Stimulated activated naive B cell treated with anti-CD40 and anti-IgM and Interleukin-4, amounts not matched to agents 10 μg/mL and 1 μg/mL and 100 μg/mL, for 72 hours (primary cell): Measurements from ENCODE around the gene AJUBA.
"Not testable (repeated sequence)": the region's sequence is repeated elsewhere in the genome, so short reads cannot be mapped to it uniquely, and the experiment has no call there.

ENCODE experiments used
- ATAC-seq, 2 donors: fragments of 150-1000 bp; cut with Tn5 transposase; replicated peaks; 2 replicates each; pipeline ENCODE4 v1.10.0; 2021; ENCODE audit warnings: moderate library complexity in 1 of 2
- DNase-seq: peaks from one replicate; pipeline ENCODE4 v3.0.0; 2021
- H3K27ac Mint-ChIP-seq: one replicate; pipeline ENCODE4 v1.8.0; 2022; ENCODE audit warnings: mild to moderate bottlenecking, mixed read lengths
- H3K27me3 Mint-ChIP-seq, 2 donors: one replicate each; pipeline ENCODE4 v1.8.0; 2022; ENCODE audit warnings: mixed read lengths in 2 of 2
- H3K36me3 Mint-ChIP-seq, 2 donors: one replicate each; pipeline ENCODE4 v1.8.0; 2022; ENCODE audit warnings: mixed read lengths in 2 of 2, mild to moderate bottlenecking in 1 of 2
- H3K4me1 Mint-ChIP-seq, 2 donors: one replicate each; pipeline ENCODE4 v1.8.0; 2022; ENCODE audit warnings: mixed read lengths in 2 of 2, mild to moderate bottlenecking in 1 of 2
- H3K4me3 Mint-ChIP-seq, 2 donors: one replicate each; pipeline ENCODE4 v1.8.0; 2022; ENCODE audit warnings: mild to moderate bottlenecking in 2 of 2, mixed read lengths in 2 of 2, moderate library complexity in 1 of 2
- H3K9me3 Mint-ChIP-seq, 2 donors: one replicate each; pipeline ENCODE4 v1.8.0; 2022; ENCODE audit warnings: mixed read lengths in 2 of 2, mild to moderate bottlenecking in 1 of 2

AJUBA gene

DNA sequence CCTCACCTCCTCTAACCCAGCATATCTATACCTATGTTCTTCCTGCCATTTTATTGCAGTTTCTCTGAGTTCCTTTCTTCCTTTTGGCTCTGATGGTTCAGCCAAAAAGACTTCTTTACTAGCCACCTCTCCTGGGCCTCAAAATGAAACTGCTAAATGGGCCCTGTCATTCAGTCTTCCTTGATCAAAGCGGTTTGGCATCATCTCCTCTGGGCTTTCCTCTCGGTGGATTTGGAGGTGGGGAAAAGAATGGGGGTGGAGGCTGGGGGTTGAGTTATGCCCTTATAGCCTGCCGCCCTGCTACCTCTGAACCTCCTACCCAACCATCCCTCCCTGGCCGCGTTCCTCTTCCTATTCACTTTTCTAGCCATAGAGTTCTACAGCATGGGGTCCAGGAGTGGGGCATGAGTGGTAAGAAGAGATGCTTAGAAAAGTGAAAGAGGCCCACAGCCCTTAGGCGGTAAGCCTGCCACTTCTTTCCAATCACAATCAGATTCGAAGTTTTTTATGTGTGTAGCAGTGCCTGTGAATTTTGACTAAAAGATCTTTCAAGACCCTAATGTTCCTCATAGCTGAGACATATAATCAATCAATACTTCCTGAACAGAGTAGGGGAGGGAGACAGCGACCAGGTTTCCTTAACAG is 2.5 kb downstream of the AJUBA start:
- DNase-seq: no peak
- H3K9me3 Mint-ChIP-seq: no peaks in the 10 kb centered on the region

DNA sequence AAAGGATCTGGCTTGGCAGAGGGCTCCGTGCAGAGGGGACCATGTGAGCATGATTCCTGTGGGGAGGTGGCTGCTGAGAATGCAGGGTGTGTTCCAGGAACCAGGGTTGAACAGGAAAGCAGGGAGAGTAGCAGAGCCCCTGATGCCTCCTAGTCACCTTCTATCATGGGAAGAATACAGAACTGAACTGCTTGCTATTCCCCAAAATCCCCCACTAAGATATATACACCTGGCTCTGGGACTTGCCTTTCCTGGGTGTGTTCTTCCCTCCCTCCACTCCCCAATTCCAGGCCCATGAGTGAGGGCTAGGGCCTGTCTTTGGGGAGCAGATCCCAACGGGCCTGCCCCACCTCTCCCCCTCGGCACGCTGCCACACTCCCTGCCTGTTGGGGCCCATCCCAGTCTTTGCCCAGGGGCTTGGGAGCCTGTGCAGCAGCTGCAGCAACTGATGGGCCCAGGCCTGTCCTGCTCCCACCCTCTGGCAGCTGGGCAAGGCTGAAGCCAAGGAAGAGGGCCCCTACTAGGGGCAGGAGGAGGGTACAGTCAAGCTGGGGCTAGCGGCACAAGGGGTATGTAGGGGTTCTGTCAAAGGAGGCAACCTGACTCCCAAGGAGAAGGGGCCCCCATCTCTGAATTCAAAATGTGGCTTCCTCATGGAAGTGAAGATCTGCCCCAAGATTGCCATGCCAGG is 3.2 kb downstream of the AJUBA start:
- Mint-ChIP-seq H3K4me1 (peaks cover 0 to 5% of the 10 kb centered on the region in 2 donors), H3K27me3 (peaks cover 15 to 18% of the 10 kb centered on the region in 2 donors), H3K27ac (no peak overlapping the region), H3K9me3 (no peaks in the 10 kb centered on the region), H3K4me3 (no peak overlapping the region), H3K36me3 (no peaks in the 10 kb centered on the region)
- no peak for DNase-seq
- ATAC-seq: no peak

More for the DNA sequence above, 2.5 kb downstream of the AJUBA start:
- no peak overlapping the region for H3K27ac Mint-ChIP-seq
- H3K4me3 Mint-ChIP-seq: no peak overlapping the region
- H3K27me3 Mint-ChIP-seq: peaks cover 15 to 18% of the 10 kb centered on the region in 2 donors
- ATAC-seq: no peak
- H3K4me1 Mint-ChIP-seq: peaks cover 0 to 5% of the 10 kb centered on the region in 2 donors
- H3K36me3 Mint-ChIP-seq: no peaks in the 10 kb centered on the region

DNA sequence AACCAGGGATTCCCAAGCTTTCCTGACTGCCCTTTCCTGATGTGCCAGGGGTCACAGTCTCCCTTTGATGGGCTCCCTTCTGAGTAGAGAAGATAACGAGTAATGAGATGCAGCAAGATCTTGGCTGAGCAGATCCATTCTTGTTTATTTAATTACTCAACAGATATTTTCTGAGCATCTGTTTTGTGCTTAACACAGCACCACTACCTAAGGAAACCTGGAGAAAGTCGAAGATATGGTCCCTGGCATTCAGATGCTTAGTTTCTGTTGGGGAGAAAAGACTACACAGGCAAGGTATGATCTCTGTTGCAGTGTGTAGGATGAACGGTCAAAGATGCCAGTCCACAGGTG is 3.9 kb downstream of the AJUBA start:
- Mint-ChIP-seq H3K9me3 (no peaks in the 10 kb centered on the region), H3K36me3 (no peaks in the 10 kb centered on the region), H3K4me3 (no peak overlapping the region), H3K27me3 (peaks cover 15 to 18% of the 10 kb centered on the region in 2 donors), H3K4me1 (peaks cover 0 to 9% of the 10 kb centered on the region in 2 donors), H3K27ac (no peak overlapping the region)
- ATAC-seq: no peak
- DNase-seq: no peak

DNA sequence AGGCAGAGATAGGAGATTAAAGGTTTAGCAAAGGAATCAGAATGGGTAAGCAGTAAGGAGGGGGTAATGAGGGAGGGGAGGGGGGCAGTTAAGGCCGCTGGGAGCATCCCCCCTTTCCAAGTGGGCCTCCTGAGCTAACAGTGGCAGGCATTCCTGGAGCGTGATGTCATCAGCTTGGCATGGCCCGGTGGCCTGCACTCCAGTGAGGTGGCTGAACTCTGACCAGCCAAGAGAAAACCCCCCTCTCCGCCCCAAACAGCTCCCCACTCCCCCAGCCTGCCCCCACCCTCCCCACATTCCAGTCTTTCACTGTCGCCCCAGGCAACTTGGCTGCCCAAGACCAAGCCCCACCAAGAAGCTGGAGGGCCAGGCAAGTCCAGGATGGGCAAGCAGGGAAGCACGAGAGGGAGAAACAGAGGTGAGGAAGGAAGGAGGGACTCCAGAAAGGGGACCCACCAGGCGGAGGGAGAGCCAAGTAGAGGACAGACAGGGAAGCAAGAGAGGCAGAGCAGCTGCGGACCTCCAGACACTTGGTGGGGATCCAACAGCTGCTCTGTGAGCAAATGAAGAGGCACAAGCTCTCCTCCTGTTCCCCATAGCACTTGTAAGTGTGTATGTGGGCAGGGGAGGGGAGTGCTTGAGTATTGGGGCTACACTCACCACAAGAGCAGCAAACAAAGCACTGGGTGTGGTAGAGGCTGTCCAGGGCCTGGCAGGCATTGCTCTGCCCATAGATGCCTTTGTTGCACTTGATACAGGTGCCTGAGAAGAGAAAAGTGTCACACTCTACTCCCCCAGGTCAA is 4.5 kb downstream of the AJUBA start:
- DNase-seq: no peak
- Mint-ChIP-seq H3K27me3 (peaks cover 15 to 18% of the 10 kb centered on the region in 2 donors), H3K9me3 (no peaks in the 10 kb centered on the region), H3K36me3 (no peaks in the 10 kb centered on the region), H3K27ac (no peak overlapping the region), H3K4me3 (no peak overlapping the region), H3K4me1 (peaks cover 0 to 9% of the 10 kb centered on the region in 2 donors)
- no peak for ATAC-seq

DNA sequence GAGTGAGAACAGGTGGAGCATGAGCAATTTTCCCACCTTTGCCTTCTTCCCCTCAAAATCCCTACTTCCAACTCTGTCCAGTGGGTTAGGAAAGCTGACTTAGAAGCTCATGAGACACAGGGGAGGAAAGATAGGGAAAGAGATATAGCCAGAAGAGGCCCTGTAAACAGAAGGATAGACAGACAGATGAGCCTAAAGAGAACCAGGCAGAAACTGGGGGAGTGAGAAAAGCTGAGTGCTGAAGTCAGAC is 5.0 kb downstream of the AJUBA start:
- Mint-ChIP-seq H3K36me3 (no peaks in the 10 kb centered on the region), H3K4me3 (no peak overlapping the region), H3K27me3 (peaks cover 15 to 18% of the 10 kb centered on the region in 2 donors), H3K27ac (no peak overlapping the region), H3K9me3 (no peaks in the 10 kb centered on the region), H3K4me1 (peaks cover 0 to 9% of the 10 kb centered on the region in 2 donors)
- ATAC-seq (no peak), DNase-seq (no peak)

DNA sequence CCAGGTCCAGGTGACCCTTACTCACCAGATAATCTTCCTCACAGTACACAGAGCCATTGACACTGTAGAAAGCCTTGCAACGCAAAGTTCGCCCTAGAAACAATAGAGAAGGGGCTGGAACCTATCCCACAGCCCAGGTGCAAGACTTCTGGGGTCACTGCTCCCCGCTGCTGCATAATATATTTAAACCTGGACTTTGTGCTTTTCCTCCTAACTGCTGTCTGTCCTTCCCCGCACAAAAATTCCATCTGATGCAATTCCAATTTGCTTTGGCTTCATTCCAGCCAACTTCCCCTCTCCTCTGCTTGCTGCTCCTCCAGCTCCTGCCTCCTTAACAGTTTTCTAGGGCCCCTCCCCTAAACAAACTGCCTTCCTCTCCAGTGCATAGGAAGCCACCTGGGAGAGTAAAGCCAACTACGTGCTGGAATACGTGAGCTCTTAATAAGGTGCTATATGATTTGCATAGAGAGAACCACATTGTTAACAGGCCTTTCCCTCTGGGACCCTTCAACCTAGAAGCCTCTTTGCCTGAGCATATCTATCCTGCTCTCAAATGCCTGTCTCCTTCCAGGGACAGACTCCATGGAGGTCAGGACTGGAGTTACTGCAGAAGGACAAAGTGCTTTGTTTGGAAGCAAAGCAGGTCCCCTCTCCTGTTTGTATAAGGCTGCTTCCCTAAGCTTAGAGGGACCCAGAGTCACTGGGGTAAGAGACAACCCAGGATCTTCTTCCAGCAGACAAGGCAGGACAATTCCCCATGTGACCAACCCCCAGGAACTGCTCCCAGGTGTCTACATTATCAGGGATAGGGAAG is 5.5 kb downstream of the AJUBA start:
- Mint-ChIP-seq H3K27me3 (peaks cover 15 to 18% of the 10 kb centered on the region in 2 donors), H3K36me3 (no peaks in the 10 kb centered on the region), H3K4me3 (no peak overlapping the region), H3K9me3 (no peaks in the 10 kb centered on the region), H3K27ac (no peak overlapping the region), H3K4me1 (peaks cover 0 to 9% of the 10 kb centered on the region in 2 donors)
- no peak for ATAC-seq
- no peak for DNase-seq

DNA sequence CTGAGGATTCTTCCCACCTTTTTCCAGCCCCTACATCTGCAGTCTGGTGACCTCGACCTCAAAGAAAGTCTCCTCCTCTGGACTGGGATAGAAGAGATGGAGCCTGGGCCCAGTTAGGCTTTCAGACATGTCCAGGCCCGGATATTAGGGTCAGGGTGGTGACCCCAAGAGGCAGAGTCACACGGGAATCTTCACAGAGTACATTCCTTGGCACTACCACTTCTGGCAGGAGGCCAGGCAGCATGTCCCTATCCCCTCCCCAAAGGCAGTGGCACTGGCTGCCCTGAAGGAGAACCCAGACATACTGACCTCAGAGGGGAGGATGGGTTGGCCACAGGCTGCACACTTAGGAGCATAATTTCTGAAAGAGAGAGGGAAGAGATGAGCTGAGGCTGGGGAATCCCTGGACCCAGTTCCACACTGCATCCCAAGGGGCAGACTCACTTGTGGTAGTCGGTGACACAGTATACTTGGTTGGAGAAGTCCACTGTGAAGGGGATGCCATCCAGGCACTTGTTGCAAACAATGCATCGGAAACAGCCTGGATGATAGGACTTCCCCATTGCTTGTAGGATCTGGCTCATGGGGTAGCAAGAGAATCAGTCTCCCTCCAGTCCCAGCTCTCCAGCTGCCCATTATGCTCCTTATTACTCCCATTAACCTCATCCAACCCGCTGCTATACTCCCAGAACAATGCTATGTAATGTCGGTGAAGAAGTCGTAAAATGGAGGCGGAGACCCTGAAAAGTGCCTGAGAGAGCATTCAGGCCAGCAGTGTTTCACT is 7.6 kb downstream of the AJUBA start:
- H3K9me3 Mint-ChIP-seq: no peaks in the 10 kb centered on the region
- H3K36me3 Mint-ChIP-seq: no peaks in the 10 kb centered on the region
- no peak overlapping the region for H3K4me3 Mint-ChIP-seq
- DNase-seq (no peak), ATAC-seq (no peak)
- H3K27ac Mint-ChIP-seq: no peak overlapping the region
- H3K27me3 Mint-ChIP-seq: peaks cover 14 to 15% of the 10 kb centered on the region in 2 donors
- peaks cover 0 to 5% of the 10 kb centered on the region in 2 donors for H3K4me1 Mint-ChIP-seq

DNA sequence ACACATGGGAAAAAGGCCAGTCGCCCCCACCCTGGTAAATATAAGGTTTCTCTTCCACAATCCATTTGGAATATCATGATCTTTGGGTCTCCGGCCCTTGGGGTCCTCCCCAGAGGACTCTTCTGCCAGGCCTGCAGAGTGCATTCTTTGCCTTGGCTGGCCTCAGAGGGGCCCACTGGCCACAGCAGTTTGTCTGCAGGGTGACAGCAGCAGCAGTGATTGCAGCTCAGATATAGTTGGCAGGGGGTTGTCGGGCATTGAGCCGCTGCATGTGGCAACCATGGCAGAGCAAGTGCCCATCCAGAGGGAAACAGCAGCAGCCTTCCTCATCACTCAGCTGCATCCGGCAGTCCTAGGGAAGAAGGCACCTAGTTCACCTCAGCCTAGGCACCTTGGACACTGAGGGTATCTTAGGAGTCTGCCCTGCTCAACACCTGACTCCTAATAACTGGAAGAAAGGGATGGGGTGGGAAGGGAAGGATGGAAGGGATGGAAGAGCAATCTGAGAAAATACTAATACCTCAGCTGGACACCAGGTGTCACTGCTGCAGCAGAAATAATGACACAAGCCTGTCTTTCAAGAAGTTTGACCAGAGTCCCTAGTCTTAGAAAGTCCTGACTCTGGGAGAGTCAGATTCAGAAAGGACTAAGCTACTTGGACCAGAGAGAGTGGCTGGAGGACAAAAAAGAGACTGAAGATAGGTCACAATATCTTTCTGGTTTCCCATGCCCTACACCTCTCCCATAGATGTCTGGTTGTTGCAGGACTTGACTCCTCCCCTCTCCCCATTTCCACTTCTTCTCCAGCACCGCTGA is 8.9 kb downstream of the AJUBA start:
- no peak overlapping the region for H3K27ac Mint-ChIP-seq
- H3K27me3 Mint-ChIP-seq: peaks cover 13 to 15% of the 10 kb centered on the region in 2 donors
- DNase-seq (no peak), ATAC-seq (peak; percentile 57 to 62)
- H3K36me3 Mint-ChIP-seq: no peaks in the 10 kb centered on the region
- no peaks in the 10 kb centered on the region for H3K9me3 Mint-ChIP-seq
- peaks cover 0 to 5% of the 10 kb centered on the region in 2 donors for H3K4me1 Mint-ChIP-seq
- H3K4me3 Mint-ChIP-seq: no peak overlapping the region

DNA sequence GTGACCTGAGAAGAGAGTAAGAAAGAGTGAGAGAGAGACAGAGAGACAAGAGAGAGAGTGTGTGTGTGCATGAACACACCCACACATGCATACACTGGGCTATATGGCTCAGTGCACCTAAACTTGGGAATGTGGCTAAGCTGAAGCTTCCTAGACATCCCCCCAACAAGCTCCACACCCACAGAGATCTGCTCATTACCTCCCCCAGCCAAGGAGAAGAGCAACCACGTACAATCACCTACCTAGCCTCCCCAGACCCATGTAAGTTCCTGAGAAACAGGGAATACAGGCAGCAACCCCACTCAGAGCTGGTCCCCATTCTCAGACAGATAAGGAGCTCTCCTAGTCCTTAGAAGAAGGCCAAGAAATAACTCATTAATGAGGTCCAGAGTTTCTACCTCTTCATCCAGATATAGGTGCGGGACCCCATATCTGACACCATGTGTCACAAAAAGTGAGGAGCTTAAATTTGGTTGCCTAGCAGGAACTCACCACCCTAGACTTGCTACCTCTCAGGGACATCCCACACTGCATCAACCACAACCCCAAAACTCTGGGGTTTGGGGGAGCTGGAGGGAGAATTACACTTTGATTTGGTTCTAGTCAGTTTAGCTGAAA is 9.9 kb downstream of the AJUBA start:
- ATAC-seq: no peak
- DNase-seq: no peak
- no peak overlapping the region for H3K27ac Mint-ChIP-seq

DNA sequence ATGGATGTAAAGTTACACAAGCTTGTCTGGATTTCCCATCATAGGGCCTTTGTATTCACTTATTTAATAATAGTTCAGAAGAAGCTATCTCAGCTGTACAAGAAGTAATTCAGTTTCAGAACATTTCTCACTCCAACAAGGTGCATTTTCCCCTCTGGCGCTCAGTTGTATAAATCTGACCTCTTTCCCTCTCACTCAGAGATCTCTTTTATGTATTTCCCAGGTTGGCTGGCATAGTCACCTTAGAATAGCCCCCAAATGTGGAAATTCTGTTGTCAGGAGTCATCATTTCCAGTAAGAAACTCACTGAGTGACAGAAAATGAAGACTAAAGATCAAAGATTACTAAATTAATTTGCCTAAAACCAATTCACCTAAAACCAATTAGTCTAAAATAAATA is 11.2 kb downstream of the AJUBA start:
- Mint-ChIP-seq H3K4me3 (no peak overlapping the region), H3K4me1 (peaks cover 0 to 3% of the 10 kb centered on the region in 2 donors), H3K27me3 (no peaks in the 10 kb centered on the region), H3K36me3 (no peaks in the 10 kb centered on the region), H3K27ac (no peak overlapping the region), H3K9me3 (no peaks in the 10 kb centered on the region)
- ATAC-seq (no peak), DNase-seq (no peak)

More for the DNA sequence above, 9.9 kb downstream of the AJUBA start:
- Mint-ChIP-seq H3K27me3 (peaks cover 6 to 7% of the 10 kb centered on the region in 2 donors), H3K4me3 (no peak overlapping the region), H3K4me1 (peaks cover 0 to 5% of the 10 kb centered on the region in 2 donors), H3K36me3 (no peaks in the 10 kb centered on the region), H3K9me3 (no peaks in the 10 kb centered on the region)

DNA sequence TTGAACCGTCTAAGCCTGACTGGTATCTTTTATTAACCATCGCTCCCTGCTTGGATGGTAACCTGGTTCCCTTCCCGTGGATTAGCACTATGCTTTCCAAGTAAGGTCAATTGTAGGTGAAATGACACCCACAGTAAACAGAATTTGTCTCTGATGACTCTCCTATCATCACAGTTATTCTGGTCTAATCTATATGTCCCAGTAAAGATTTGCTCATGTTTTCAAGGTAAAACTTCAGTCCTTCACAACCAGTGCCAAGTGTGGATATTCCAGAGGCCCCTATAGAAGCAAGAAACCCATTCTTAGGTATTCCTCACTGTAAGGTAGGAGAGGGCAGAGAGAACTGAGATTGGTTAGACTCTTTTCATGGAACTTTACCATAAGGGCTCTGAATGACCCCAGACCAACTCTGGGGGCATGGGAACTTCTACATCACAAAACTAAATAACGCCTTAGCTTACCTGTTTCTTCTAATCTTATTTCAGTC is 15.5 kb downstream of the AJUBA start:
- no peaks in the 10 kb centered on the region for H3K9me3 Mint-ChIP-seq
- ATAC-seq (no peak), DNase-seq (no peak)
- H3K27ac Mint-ChIP-seq: no peak overlapping the region
- no peak overlapping the region for H3K4me3 Mint-ChIP-seq
- no peaks in the 10 kb centered on the region for H3K36me3 Mint-ChIP-seq
- H3K27me3 Mint-ChIP-seq: no peaks in the 10 kb centered on the region
- no peaks in the 10 kb centered on the region for H3K4me1 Mint-ChIP-seq

DNA sequence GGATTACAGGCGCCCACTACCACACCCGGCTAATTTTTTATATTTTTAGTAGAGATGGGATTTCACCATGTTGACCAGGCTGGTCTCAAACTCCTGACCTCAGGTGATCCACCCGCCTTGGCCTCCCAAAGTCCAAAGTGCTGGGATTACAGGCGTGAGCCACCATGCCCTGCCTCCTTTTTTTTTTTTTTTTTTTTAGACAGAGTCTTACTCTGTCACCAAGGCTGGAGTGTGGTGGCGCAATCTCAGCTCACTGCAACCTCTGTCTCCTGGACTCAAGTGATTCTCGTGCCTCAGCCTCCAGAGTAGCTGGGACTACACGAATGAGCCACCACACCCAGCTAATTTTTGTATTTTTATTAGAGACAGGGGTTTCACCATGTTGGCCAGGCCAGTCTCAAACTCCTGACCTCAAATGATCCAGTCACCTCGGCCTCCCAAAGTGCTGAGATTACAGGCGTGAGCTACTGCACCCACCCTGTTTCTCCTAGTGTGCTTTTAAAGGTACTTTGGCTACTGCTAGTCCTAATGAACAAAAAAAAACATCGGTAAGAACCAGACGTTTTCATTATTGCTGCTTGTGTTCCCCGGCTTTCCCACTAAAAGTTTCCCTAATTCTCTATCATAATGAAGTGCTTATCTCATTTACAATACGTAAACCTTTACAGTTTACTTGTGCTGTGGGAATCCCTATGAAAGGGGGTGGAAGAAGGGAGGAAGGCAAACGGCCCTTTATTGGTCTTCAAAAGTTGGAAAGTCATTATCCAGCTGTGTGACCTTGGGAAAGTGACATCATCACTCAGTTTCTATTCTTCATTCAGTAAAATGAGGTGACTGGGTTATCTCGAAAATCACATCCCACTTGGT is 16.2 kb downstream of the AJUBA start:
- not testable (repeated sequence) for H3K4me1 Mint-ChIP-seq, DNase-seq, ATAC-seq, H3K4me3 Mint-ChIP-seq, H3K9me3 Mint-ChIP-seq, H3K27ac Mint-ChIP-seq, H3K27me3 Mint-ChIP-seq, H3K36me3 Mint-ChIP-seq
